HG03354 (cell line): ENCODE data around the gene PTPRG.

Experiments
- ATAC-seq: cut with Tn5 transposase; IDR thresholded peaks from one replicate; pipeline ENCODE4 v1.9.1; 2021; ENCODE audit warnings: mild to moderate bottlenecking; ENCODE audit not compliant: unreplicated experiment, poor library complexity, severe bottlenecking

The PTPRG gene

GRCh38 chr3:62197350-62198012, 636.1 kb downstream of the PTPRG start:
- no peak for ATAC-seq

GRCh38 chr3:62199126-62199525, 637.8 kb downstream of the PTPRG start:
- no peak for ATAC-seq

GRCh38 chr3:62201438-62202035, 640.2 kb downstream of the PTPRG start:
- peak; percentile 68 for ATAC-seq

GRCh38 chr3:62203152-62203551, 641.8 kb downstream of the PTPRG start:
- no peak for ATAC-seq

GRCh38 chr3:62203561-62203960, 642.2 kb downstream of the PTPRG start:
- ATAC-seq: no peak

GRCh38 chr3:62207197-62207596, 645.8 kb downstream of the PTPRG start:
- ATAC-seq: no peak

- no peak for ATAC-seq
Observed at GRCh38 chr3:62208385-62208784, 647.0 kb downstream of the PTPRG start.

GRCh38 chr3:62209101-62209500, 647.7 kb downstream of the PTPRG start:
- no peak for ATAC-seq

GRCh38 chr3:62210011-62210410, 648.6 kb downstream of the PTPRG start:
- no peak for ATAC-seq

- no peak for ATAC-seq
Observed at GRCh38 chr3:62211675-62212429, 650.5 kb downstream of the PTPRG start.

GRCh38 chr3:62214850-62215249, 653.5 kb downstream of the PTPRG start:
- ATAC-seq: no peak

- no peak for ATAC-seq
Observed at GRCh38 chr3:62220616-62221015, 659.2 kb downstream of the PTPRG start.

GRCh38 chr3:62225051-62225450, 663.7 kb downstream of the PTPRG start:
- ATAC-seq: no peak

GRCh38 chr3:62226601-62227339, 665.4 kb downstream of the PTPRG start:
- ATAC-seq: peak; percentile 49

GRCh38 chr3:62228467-62228866, 667.1 kb downstream of the PTPRG start:
- ATAC-seq: no peak

- no peak for ATAC-seq
Observed at GRCh38 chr3:62229211-62229610, 667.8 kb downstream of the PTPRG start.

- ATAC-seq: no peak
Observed at GRCh38 chr3:62229908-62230307, 668.5 kb downstream of the PTPRG start.

GRCh38 chr3:62233065-62233464, 671.7 kb downstream of the PTPRG start:
- no peak for ATAC-seq

GRCh38 chr3:62236016-62236415, 674.6 kb downstream of the PTPRG start:
- no peak for ATAC-seq

- ATAC-seq: peak; percentile 21
Observed at GRCh38 chr3:62237286-62237948, 676.0 kb downstream of the PTPRG start.
